Measurements from ENCODE around the gene NCK1. TPM values are rescaled to one million over a fixed set of nuclear protein-coding genes. Genes with fewer than 3 reads are reported as not detected.
A peak's percentile ranks its signal among the peaks of the same experiment; 100 is the strongest.

Gene NCK1
- total and polyA plus RNA-seq, 3 experiments from 2014 or later, result 30.9 to 62.9 (median 33.3) TPM

DNA sequence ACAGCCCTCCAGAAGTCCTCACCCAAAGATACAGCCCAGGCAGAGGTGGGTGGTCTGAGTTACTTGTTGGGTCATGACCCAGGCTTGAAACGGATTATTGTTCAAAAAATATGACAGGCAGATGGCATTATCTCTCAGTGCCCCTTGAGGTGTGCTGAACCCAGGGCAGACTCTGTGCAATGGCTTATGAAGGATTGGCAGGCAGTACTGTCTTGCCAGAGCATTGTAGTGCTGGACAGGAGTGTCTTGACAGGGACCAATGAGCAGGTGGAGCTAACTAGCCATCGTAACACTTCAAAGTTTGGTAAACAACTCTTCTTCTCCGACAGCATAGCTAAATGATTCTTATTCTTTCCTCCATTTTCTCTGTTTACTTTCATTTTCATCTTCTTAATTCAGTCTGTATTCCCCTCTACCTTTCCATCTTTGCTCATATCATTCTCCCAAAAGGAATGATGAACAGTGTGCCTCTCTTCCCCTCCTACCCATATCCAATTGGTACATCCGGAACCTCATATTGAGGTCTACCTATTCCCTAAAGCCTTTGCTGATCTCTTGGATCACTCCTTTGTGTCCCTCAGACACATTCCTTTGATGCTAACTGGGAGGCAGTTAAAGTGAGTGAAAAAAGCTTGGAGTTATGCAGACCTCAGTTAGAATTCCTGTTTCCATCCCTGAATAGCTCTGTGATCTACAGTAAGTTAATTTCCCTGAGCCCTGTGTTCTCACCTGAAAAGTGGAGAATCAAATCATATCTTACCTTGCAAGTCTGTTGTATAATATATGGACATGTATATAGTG is 93.2 kb downstream of the NCK1 start:
- Mint-ChIP-seq H3K4me1 (peaks cover 20 to 37% (median 24%) of the 10 kb centered on the region in 3 donors), H3K4me3 (peak overlapping the region in 5 of 7 donors; percentile 19 to 65 (median 43)), H3K27ac (peak overlapping the region in 7 of 8 donors; percentile 12 to 67 (median 35)), H3K9me3 (no peaks in the 10 kb centered on the region), H3K36me3 (peaks cover 0 to 6% (median 4%) of the 10 kb centered on the region in 3 donors), H3K27me3 (no peaks in the 10 kb centered on the region)
- no peak overlapping the region for H3K27ac ChIP-seq (ENCODE audit: low read depth, low read length)
- DNase-seq, result no peak
- POLR2A ChIA-PET, result no interaction called here
- H3K4me3 ChIP-seq (ENCODE audit: low read length), result no peak overlapping the region
- CTCF ChIA-PET, result interaction anchor here (0.9 kb wide), 1 partner anchor 203 kb away, joined by 3 read pairs; the partner anchor contains the start of gene STAG1
- H3K36me3 ChIP-seq (ENCODE audit: insufficient read depth, low read length), result no peaks in the 10 kb centered on the region
- H3K27me3 ChIP-seq (ENCODE audit: insufficient read depth, low read length, poor library complexity, severe bottlenecking), result no peaks in the 10 kb centered on the region
- no peaks in the 10 kb centered on the region for H3K4me1 ChIP-seq (ENCODE audit: insufficient read depth, low read length)
- H3K9me3 ChIP-seq (ENCODE audit: low read length), result no peaks in the 10 kb centered on the region

- Histone ChIP-seq H3K4me3 (ENCODE audit: low read length) (no peak overlapping the region), H3K27me3 (ENCODE audit: insufficient read depth, low read length, poor library complexity, severe bottlenecking) (no peaks in the 10 kb centered on the region), H3K9me3 (ENCODE audit: low read length) (no peaks in the 10 kb centered on the region), H3K4me1 (ENCODE audit: insufficient read depth, low read length) (no peaks in the 10 kb centered on the region), H3K27ac (ENCODE audit: low read depth, low read length) (no peak overlapping the region), H3K36me3 (ENCODE audit: insufficient read depth, low read length) (no peaks in the 10 kb centered on the region)
- H3K4me1 Mint-ChIP-seq, result peaks cover 20 to 37% (median 24%) of the 10 kb centered on the region in 3 donors
- H3K4me3 Mint-ChIP-seq, result no peak overlapping the region
- no peaks in the 10 kb centered on the region for H3K27me3 Mint-ChIP-seq
- H3K9me3 Mint-ChIP-seq, result no peaks in the 10 kb centered on the region
- CTCF ChIA-PET, result no interaction called here
- peak overlapping the region in 6 of 8 donors; percentile 21 to 76 (median 36) for H3K27ac Mint-ChIP-seq
- POLR2A ChIA-PET, result no interaction called here
- peaks cover 0 to 6% (median 4%) of the 10 kb centered on the region in 3 donors for H3K36me3 Mint-ChIP-seq
- no peak for DNase-seq
Measured at GRCh38 chr3:136955813-136956212, 93.8 kb downstream of the NCK1 start.

DNA sequence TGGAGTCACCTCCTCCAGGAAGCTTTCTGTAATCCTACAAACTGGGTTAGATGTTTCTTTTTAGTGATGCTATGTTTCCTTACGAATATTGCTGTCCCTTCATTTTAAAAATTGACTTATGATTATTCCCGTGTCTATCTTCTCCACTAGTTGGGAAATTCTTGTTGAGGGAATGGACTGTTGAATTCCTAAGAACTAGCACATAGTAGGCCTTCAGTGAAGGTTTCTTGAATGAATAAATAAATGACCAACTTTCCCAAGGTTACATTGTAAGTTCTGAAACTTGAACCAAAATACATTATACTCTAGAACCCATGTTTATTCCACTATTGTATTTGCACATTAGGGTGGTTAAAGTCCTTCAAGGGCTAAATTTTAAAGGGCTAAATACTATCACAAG is 95.0 kb downstream of the NCK1 start:
- H3K4me1 Mint-ChIP-seq, result peaks cover 18 to 33% (median 24%) of the 10 kb centered on the region in 3 donors
- H3K4me1 ChIP-seq (ENCODE audit: insufficient read depth, low read length), result no peaks in the 10 kb centered on the region
- H3K27me3 ChIP-seq (ENCODE audit: insufficient read depth, low read length, poor library complexity, severe bottlenecking), result no peaks in the 10 kb centered on the region
- H3K9me3 Mint-ChIP-seq, result no peaks in the 10 kb centered on the region
- no peak overlapping the region for H3K27ac ChIP-seq (ENCODE audit: low read depth, low read length)
- no peak overlapping the region for H3K27ac Mint-ChIP-seq
- H3K36me3 Mint-ChIP-seq, result peaks cover 0 to 4% (median 4%) of the 10 kb centered on the region in 3 donors
- H3K36me3 ChIP-seq (ENCODE audit: insufficient read depth, low read length), result no peaks in the 10 kb centered on the region
- ChIA-PET POLR2A (interaction anchor here (1.0 kb wide), 1 partner anchor 99 kb away, joined by 3 read pairs; no protein-coding TSS in a partner anchor), CTCF (interaction anchor here (0.6 to 1.0 kb wide), 2 partner anchors 96 to 217 kb away, joined by 3 read pairs; no protein-coding TSS in a partner anchor)
- H3K9me3 ChIP-seq (ENCODE audit: low read length), result no peaks in the 10 kb centered on the region
- no peaks in the 10 kb centered on the region for H3K27me3 Mint-ChIP-seq
- no peak overlapping the region for H3K4me3 Mint-ChIP-seq
- no peak for DNase-seq
- H3K4me3 ChIP-seq (ENCODE audit: low read length), result no peak overlapping the region

GRCh38 chr3:136957751-136958288 is 95.8 kb downstream of the NCK1 start, which contains the start of gene IL20RB:
TSS of gene IL20RB (plus strand) at chr3:136957983. CDS start at chr3:136958114, 131 bp downstream.
- no peaks in the 10 kb centered on the region for H3K27me3 Mint-ChIP-seq
- no peaks in the 10 kb centered on the region for H3K9me3 Mint-ChIP-seq
- Histone ChIP-seq H3K4me1 (ENCODE audit: insufficient read depth, low read length) (no peaks in the 10 kb centered on the region), H3K4me3 (ENCODE audit: low read length) (no peak within 1 kb of the TSS), H3K36me3 (ENCODE audit: insufficient read depth, low read length) (no peaks in the 10 kb centered on the region), H3K27me3 (ENCODE audit: insufficient read depth, low read length, poor library complexity, severe bottlenecking) (no peaks in the 10 kb centered on the region), H3K27ac (ENCODE audit: low read depth, low read length) (no peak within 1 kb of the TSS), H3K9me3 (ENCODE audit: low read length) (no peaks in the 10 kb centered on the region)
- ChIA-PET CTCF (interaction anchor here (0.6 to 1.0 kb wide), 3 partner anchors 53 to 96 kb away, joined by 3 read pairs; no protein-coding TSS in a partner anchor), POLR2A (interaction anchor here (1.0 kb wide), 1 partner anchor 99 kb away, joined by 3 read pairs; no protein-coding TSS in a partner anchor)
- DNase-seq, result no peak
- H3K4me3 Mint-ChIP-seq, result no peak within 1 kb of the TSS
- peaks cover 15 to 27% (median 24%) of the 10 kb centered on the region in 3 donors for H3K4me1 Mint-ChIP-seq
- peaks cover 0 to 4% (median 4%) of the 10 kb centered on the region in 3 donors for H3K36me3 Mint-ChIP-seq
- peak within 1 kb of the TSS in 2 of 8 donors; percentile 48 to 80 for H3K27ac Mint-ChIP-seq

DNA sequence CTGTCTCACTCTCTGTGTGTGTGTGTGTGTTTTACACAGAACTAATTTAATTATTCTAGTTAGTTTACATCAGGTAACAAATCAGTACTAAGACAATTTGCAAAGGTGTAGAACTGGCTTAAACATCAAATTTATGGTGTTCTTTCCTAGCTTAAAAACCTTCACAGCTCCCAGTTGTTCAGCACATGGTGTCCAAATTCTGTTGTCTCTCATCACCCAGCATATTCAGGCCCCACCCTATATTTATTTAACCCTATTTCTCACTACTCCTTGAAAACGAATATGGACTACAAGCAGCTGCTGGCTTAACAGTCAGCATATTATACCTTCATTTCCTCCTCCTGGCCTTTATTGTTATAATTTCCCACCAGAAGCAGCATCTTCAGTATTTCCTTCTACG is 96.9 kb downstream of the NCK1 start:
- peaks cover 0 to 2% (median 0%) of the 10 kb centered on the region in 5 donors for H3K9me3 Mint-ChIP-seq
- ChIA-PET CTCF (interaction anchor here (0.6 kb wide), 1 partner anchor 61 kb away, joined by 3 read pairs; no protein-coding TSS in a partner anchor), POLR2A (no interaction called here)
- H3K27ac Mint-ChIP-seq, result peak overlapping the region in 2 of 8 donors; percentile 78 to 80
- H3K4me1 Mint-ChIP-seq, result peaks cover 14 to 24% (median 24%) of the 10 kb centered on the region in 3 donors
- peaks cover 0 to 4% (median 4%) of the 10 kb centered on the region in 3 donors for H3K36me3 Mint-ChIP-seq
- Histone ChIP-seq H3K9me3 (ENCODE audit: low read length) (no peaks in the 10 kb centered on the region), H3K27ac (ENCODE audit: low read depth, low read length) (no peak overlapping the region), H3K4me3 (ENCODE audit: low read length) (no peak overlapping the region), H3K36me3 (ENCODE audit: insufficient read depth, low read length) (no peaks in the 10 kb centered on the region), H3K27me3 (ENCODE audit: insufficient read depth, low read length, poor library complexity, severe bottlenecking) (no peaks in the 10 kb centered on the region), H3K4me1 (ENCODE audit: insufficient read depth, low read length) (no peaks in the 10 kb centered on the region)
- H3K27me3 Mint-ChIP-seq, result no peaks in the 10 kb centered on the region
- DNase-seq, result no peak
- no peak overlapping the region for H3K4me3 Mint-ChIP-seq

DNA sequence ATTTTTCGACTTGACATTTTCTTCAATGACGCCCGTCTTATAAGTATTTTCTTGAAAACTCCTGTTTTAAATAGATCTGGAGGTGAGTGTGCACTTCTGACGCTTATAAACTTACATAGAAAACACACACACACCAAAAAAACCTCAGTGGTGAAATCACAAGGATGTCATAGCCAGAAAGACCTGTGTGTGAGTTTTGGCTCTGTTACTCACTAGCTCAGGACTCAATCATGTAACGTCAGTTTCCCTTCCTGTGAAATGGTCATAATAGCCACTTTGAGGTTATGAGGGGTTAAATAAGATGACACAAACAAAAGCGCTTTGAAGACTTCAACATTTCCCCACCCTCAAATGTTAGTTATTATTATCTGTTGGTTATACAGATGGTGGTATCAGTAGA is 97.6 kb downstream of the NCK1 start:
- H3K36me3 ChIP-seq (ENCODE audit: insufficient read depth, low read length), result no peaks in the 10 kb centered on the region
- no peaks in the 10 kb centered on the region for H3K27me3 Mint-ChIP-seq
- H3K9me3 Mint-ChIP-seq, result peaks cover 0 to 2% (median 0%) of the 10 kb centered on the region in 5 donors
- peaks cover 14 to 23% (median 19%) of the 10 kb centered on the region in 3 donors for H3K4me1 Mint-ChIP-seq
- H3K27me3 ChIP-seq (ENCODE audit: insufficient read depth, low read length, poor library complexity, severe bottlenecking), result no peaks in the 10 kb centered on the region
- H3K4me3 ChIP-seq (ENCODE audit: low read length), result no peak overlapping the region
- no peak overlapping the region for H3K27ac ChIP-seq (ENCODE audit: low read depth, low read length)
- DNase-seq, result no peak
- ChIA-PET POLR2A (no interaction called here), CTCF (no interaction called here)
- H3K4me3 Mint-ChIP-seq, result no peak overlapping the region
- peaks cover 0 to 4% (median 4%) of the 10 kb centered on the region in 3 donors for H3K36me3 Mint-ChIP-seq
- H3K4me1 ChIP-seq (ENCODE audit: insufficient read depth, low read length), result no peaks in the 10 kb centered on the region
- H3K9me3 ChIP-seq (ENCODE audit: low read length), result no peaks in the 10 kb centered on the region
- no peak overlapping the region for H3K27ac Mint-ChIP-seq

- Histone ChIP-seq H3K9me3 (ENCODE audit: low read length) (no peaks in the 10 kb centered on the region), H3K27me3 (ENCODE audit: insufficient read depth, low read length, poor library complexity, severe bottlenecking) (no peaks in the 10 kb centered on the region), H3K4me3 (ENCODE audit: low read length) (no peak overlapping the region), H3K27ac (ENCODE audit: low read depth, low read length) (no peak overlapping the region), H3K36me3 (ENCODE audit: insufficient read depth, low read length) (no peaks in the 10 kb centered on the region), H3K4me1 (ENCODE audit: insufficient read depth, low read length) (no peaks in the 10 kb centered on the region)
- H3K27ac Mint-ChIP-seq, result peak overlapping the region in 3 of 8 donors; percentile 2 to 65 (median 5)
- no peak overlapping the region for H3K4me3 Mint-ChIP-seq
- CTCF ChIA-PET, result no interaction called here
- peaks cover 0 to 2% (median 0%) of the 10 kb centered on the region in 5 donors for H3K9me3 Mint-ChIP-seq
- H3K27me3 Mint-ChIP-seq, result no peaks in the 10 kb centered on the region
- POLR2A ChIA-PET, result no interaction called here
- peaks cover 3 to 9% (median 6%) of the 10 kb centered on the region in 3 donors for H3K4me1 Mint-ChIP-seq
- no peak for DNase-seq
- peaks cover 0 to 4% (median 2%) of the 10 kb centered on the region in 3 donors for H3K36me3 Mint-ChIP-seq
Measured at GRCh38 chr3:136960838-136961836, 99.1 kb downstream of the NCK1 start.
